ENCODE data around the gene STYXL1. TPM values are rescaled to one million over a fixed set of nuclear protein-coding genes. Genes with fewer than 3 reads are reported as not detected.

The STYXL1 gene
- total RNA-seq, 1 experiment from 2014 or later = 52.5 TPM

- no peak for DNase-seq (ENCODE audit: low read depth)
Measured at GRCh38 chr7:75955331-75955955, 92.4 kb downstream of the STYXL1 start.

GRCh38 chr7:75953931-75954330 lies 93.9 kb downstream of the STYXL1 start:
- no peak for DNase-seq (ENCODE audit: low read depth)

- no peak for DNase-seq (ENCODE audit: low read depth)
Measured at GRCh38 chr7:75953431-75953830, 94.4 kb downstream of the STYXL1 start.

- peak; percentile 83 for DNase-seq (ENCODE audit: low read depth)
Measured at GRCh38 chr7:75951506-75951905, 96.3 kb downstream of the STYXL1 start.

- no peak for DNase-seq (ENCODE audit: low read depth)
Measured at GRCh38 chr7:75950111-75950681, 97.6 kb downstream of the STYXL1 start.

- no peak for DNase-seq (ENCODE audit: low read depth)
Measured at GRCh38 chr7:75948179-75948578, 99.6 kb downstream of the STYXL1 start.

Other genes with a start within 250 kb of the STYXL1 start
- gene CCL24, start 234.2 kb downstream of the STYXL1 start, total RNA-seq (2014; rRNA removed) = not detected in 2 replicates
- 90.6 and 91.0 TPM in 2 replicates for gene RHBDD2, start 169.0 kb downstream of the STYXL1 start, total RNA-seq (2014; rRNA removed)
- 97.7 and 122 TPM in 2 replicates for gene POR, start 132.8 kb downstream of the STYXL1 start, total RNA-seq (2014; rRNA removed)
- gene TMEM120A, start 53.4 kb downstream of the STYXL1 start, total RNA-seq (2014; rRNA removed) = 31.7 and 32.9 TPM in 2 replicates
- 103 and 104 TPM in 2 replicates for gene MDH2, start 106 bp upstream of the STYXL1 start, total RNA-seq (2014; rRNA removed)
- gene SRRM3, start 153.9 kb upstream of the STYXL1 start, total RNA-seq (2014; rRNA removed) = 0.40 and 1.3 TPM in 2 replicates